SK-N-SH (cell line): ENCODE measurements around the gene ELAVL4.

Source experiments
- CHD2 ChIP-seq: fragments of 150-350 bp; IDR thresholded peaks from 2 replicates; pipeline ENCODE4 v1.6.1; 2018; ENCODE audit warnings: low read length; ENCODE audit not compliant: partially characterized antibody
- EP300 ChIP-seq, 2 experiments: IDR thresholded peaks; 2 replicates each; pipeline versions ENCODE4 v1.4.0 to v1.6.1; 2012; ENCODE audit warnings: borderline replicate concordance in 1 of 2, low read depth in 1 of 2, low read length in 1 of 2
- JUND ChIP-seq: IDR thresholded peaks from 2 replicates; pipeline ENCODE4 v1.4.0; 2012
- MXI1 ChIP-seq: IDR thresholded peaks from 2 replicates; pipeline ENCODE4 v1.6.1; 2012; ENCODE audit warnings: mild to moderate bottlenecking, low read depth, low read length, improper control_type of control experiment
- NFIC ChIP-seq: IDR thresholded peaks from 2 replicates; pipeline ENCODE4 v1.4.0; 2012; ENCODE audit warnings: borderline replicate concordance
- SIN3A ChIP-seq: IDR thresholded peaks from 2 replicates; pipeline ENCODE4 v1.6.1; 2012; ENCODE audit warnings: low read depth, mild to moderate bottlenecking, low read length, moderate library complexity, borderline replicate concordance
- TAF1 ChIP-seq: IDR thresholded peaks from 2 replicates; pipeline ENCODE4 v1.6.1; 2012; ENCODE audit warnings: low read depth, mild to moderate bottlenecking, low read length, moderate library complexity, borderline replicate concordance
- TCF12 ChIP-seq: IDR thresholded peaks from 2 replicates; pipeline ENCODE4 v1.4.0; 2012
- TF ChIP-seq, protein P1 (sequence below): fragments of 200-600 bp; sonication (generic); IDR thresholded peaks from 2 replicates; pipeline ENCODE4 v1.6.1; 2017; ENCODE audit warnings: antibody characterized with exemption, mild to moderate bottlenecking, moderate library complexity
- TF ChIP-seq, protein P2 (sequence below): IDR thresholded peaks from 2 replicates; pipeline ENCODE4 v1.4.0; 2012; ENCODE audit warnings: low read depth
- TF ChIP-seq, protein P3 (sequence below): IDR thresholded peaks from 2 replicates; pipeline ENCODE4 v1.4.0; 2012; ENCODE audit warnings: low read depth, borderline replicate concordance
- TF ChIP-seq, protein P4 (sequence below): IDR thresholded peaks from 2 replicates; pipeline ENCODE4 v1.6.1; 2012; ENCODE audit warnings: mild to moderate bottlenecking, low read depth, low read length, moderate library complexity
- TF ChIP-seq, protein P5 (sequence below): IDR thresholded peaks from 2 replicates; pipeline ENCODE4; 2012

DNA sequence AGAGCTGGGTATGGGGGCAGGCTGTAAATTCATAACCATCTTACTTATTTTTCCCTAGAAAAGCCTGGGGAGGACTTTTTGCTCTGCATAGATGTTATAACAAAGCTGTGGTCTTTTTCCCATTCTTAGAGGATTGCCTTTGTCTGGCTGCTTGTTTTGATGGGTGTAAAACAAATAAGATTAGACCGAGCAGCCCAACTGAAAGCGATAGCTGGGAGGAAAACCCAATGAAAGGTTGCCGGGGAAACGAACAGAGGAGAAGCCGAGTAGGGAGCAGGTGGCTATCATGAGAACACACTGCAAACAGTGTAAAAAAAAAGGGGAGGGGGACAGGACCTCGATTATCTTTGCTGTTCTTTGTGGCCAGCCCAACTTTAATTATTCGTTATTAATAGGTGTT, 1.9 kb downstream of the ELAVL4 start:
- TF ChIP-seq MXI1 (no peak), TAF1 (no peak), CHD2 (no peak), JUND (no peak), EP300 (IDR thresholded peaks at IDR 0.05; ENCODE audit: borderline replicate concordance in 1 of 2, low read depth in 1 of 2, low read length in 1 of 2) (no peak), NFIC (no peak), SIN3A (no peak), TCF12 (no peak)
- TF ChIP-seq, protein P1, sequence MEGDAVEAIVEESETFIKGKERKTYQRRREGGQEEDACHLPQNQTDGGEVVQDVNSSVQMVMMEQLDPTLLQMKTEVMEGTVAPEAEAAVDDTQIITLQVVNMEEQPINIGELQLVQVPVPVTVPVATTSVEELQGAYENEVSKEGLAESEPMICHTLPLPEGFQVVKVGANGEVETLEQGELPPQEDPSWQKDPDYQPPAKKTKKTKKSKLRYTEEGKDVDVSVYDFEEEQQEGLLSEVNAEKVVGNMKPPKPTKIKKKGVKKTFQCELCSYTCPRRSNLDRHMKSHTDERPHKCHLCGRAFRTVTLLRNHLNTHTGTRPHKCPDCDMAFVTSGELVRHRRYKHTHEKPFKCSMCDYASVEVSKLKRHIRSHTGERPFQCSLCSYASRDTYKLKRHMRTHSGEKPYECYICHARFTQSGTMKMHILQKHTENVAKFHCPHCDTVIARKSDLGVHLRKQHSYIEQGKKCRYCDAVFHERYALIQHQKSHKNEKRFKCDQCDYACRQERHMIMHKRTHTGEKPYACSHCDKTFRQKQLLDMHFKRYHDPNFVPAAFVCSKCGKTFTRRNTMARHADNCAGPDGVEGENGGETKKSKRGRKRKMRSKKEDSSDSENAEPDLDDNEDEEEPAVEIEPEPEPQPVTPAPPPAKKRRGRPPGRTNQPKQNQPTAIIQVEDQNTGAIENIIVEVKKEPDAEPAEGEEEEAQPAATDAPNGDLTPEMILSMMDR = no peak
- TF ChIP-seq, protein P2, sequence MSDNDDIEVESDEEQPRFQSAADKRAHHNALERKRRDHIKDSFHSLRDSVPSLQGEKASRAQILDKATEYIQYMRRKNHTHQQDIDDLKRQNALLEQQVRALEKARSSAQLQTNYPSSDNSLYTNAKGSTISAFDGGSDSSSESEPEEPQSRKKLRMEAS = no peak
- TF ChIP-seq, protein P3, sequence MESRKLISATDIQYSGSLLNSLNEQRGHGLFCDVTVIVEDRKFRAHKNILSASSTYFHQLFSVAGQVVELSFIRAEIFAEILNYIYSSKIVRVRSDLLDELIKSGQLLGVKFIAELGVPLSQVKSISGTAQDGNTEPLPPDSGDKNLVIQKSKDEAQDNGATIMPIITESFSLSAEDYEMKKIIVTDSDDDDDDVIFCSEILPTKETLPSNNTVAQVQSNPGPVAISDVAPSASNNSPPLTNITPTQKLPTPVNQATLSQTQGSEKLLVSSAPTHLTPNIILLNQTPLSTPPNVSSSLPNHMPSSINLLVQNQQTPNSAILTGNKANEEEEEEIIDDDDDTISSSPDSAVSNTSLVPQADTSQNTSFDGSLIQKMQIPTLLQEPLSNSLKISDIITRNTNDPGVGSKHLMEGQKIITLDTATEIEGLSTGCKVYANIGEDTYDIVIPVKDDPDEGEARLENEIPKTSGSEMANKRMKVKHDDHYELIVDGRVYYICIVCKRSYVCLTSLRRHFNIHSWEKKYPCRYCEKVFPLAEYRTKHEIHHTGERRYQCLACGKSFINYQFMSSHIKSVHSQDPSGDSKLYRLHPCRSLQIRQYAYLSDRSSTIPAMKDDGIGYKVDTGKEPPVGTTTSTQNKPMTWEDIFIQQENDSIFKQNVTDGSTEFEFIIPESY = no peak
- TF ChIP-seq, protein P4, sequence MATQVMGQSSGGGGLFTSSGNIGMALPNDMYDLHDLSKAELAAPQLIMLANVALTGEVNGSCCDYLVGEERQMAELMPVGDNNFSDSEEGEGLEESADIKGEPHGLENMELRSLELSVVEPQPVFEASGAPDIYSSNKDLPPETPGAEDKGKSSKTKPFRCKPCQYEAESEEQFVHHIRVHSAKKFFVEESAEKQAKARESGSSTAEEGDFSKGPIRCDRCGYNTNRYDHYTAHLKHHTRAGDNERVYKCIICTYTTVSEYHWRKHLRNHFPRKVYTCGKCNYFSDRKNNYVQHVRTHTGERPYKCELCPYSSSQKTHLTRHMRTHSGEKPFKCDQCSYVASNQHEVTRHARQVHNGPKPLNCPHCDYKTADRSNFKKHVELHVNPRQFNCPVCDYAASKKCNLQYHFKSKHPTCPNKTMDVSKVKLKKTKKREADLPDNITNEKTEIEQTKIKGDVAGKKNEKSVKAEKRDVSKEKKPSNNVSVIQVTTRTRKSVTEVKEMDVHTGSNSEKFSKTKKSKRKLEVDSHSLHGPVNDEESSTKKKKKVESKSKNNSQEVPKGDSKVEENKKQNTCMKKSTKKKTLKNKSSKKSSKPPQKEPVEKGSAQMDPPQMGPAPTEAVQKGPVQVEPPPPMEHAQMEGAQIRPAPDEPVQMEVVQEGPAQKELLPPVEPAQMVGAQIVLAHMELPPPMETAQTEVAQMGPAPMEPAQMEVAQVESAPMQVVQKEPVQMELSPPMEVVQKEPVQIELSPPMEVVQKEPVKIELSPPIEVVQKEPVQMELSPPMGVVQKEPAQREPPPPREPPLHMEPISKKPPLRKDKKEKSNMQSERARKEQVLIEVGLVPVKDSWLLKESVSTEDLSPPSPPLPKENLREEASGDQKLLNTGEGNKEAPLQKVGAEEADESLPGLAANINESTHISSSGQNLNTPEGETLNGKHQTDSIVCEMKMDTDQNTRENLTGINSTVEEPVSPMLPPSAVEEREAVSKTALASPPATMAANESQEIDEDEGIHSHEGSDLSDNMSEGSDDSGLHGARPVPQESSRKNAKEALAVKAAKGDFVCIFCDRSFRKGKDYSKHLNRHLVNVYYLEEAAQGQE = no peak
- TF ChIP-seq, protein P5, sequence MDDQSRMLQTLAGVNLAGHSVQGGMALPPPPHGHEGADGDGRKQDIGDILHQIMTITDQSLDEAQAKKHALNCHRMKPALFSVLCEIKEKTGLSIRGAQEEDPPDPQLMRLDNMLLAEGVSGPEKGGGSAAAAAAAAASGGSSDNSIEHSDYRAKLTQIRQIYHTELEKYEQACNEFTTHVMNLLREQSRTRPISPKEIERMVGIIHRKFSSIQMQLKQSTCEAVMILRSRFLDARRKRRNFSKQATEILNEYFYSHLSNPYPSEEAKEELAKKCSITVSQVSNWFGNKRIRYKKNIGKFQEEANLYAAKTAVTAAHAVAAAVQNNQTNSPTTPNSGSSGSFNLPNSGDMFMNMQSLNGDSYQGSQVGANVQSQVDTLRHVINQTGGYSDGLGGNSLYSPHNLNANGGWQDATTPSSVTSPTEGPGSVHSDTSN = no peak
